ENCODE data around the gene GYS1.

Gene GYS1

GRCh38 chr19:49017666-49018351 is 24.7 kb upstream of the GYS1 start:
- DNase-seq, result peak; percentile 49 to 76 (median 56)

GRCh38 chr19:49017041-49017665 is 24.0 kb upstream of the GYS1 start, which contains the start of gene LHB:
LHB (minus strand) TSS chr19:49017091; CDS start chr19:49017081, 10 bp downstream.
- DNase-seq, result no peak

- no peak for DNase-seq
Measured at GRCh38 chr19:49016067-49016839, 23.1 kb upstream of the GYS1 start.

- DNase-seq, result no peak
Measured at GRCh38 chr19:49014870-49015255, 21.8 kb upstream of the GYS1 start.

DNA sequence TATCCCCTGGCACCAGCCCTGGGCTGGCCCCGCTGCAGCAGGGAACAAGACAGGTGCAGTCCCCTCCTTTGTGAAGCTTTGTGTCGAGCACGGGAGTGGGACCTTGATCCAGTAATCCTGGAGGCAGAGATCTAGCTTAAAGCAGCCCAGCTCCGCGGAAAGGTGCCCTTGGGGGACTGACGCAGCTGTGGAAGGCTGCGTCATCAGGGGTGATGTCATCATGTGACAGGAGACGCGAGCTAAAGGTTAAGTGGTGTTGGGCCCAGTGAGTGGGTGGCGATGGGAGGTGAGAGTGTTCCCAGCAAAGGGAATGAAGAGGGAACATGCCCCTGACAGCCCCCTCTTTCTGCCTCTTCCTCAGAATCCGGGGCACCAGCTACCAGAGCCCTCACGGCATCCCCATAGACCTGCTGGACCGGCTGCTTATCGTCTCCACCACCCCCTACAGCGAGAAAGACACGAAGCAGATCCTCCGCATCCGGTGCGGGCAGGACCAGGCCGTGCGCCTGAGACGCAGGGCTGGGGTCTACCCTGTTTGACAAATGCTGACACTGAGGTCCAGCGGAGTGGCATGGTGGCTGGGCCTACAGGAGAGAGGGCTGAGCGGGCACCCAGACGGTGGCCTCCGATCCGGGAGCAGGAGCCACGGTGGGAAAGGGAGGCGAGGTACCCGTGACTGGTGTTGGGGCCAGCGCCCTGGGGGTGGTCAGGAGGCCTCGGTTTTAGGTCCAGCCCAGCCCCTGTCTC is 21.2 kb upstream of the GYS1 start:
- DNase-seq, result no peak

- DNase-seq, result no peak
Measured at GRCh38 chr19:49011194-49011593, 18.1 kb upstream of the GYS1 start.

- DNase-seq, result no peak
Measured at GRCh38 chr19:49010453-49010852, 17.3 kb upstream of the GYS1 start.

DNA sequence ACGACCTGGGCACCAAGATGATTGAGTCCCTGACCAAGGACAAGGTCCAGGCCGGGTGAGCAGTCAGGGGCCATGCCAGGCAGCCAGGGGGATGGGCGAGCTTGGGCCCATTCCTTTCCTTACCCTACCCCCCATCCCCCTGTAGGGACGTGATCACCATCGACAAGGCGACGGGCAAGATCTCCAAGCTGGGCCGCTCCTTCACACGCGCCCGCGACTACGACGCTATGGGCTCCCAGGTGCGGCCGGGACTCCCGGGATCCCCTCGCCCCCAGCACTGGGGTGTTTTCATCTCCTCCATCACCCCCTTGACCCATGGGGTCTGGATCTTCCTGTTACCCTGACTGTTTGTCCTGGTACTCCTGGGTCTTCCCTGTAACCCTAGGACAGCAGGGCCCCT is 16.7 kb upstream of the GYS1 start:
- DNase-seq, result no peak

GRCh38 chr19:49006905-49007304 is 13.8 kb upstream of the GYS1 start:
- no peak for DNase-seq

DNA sequence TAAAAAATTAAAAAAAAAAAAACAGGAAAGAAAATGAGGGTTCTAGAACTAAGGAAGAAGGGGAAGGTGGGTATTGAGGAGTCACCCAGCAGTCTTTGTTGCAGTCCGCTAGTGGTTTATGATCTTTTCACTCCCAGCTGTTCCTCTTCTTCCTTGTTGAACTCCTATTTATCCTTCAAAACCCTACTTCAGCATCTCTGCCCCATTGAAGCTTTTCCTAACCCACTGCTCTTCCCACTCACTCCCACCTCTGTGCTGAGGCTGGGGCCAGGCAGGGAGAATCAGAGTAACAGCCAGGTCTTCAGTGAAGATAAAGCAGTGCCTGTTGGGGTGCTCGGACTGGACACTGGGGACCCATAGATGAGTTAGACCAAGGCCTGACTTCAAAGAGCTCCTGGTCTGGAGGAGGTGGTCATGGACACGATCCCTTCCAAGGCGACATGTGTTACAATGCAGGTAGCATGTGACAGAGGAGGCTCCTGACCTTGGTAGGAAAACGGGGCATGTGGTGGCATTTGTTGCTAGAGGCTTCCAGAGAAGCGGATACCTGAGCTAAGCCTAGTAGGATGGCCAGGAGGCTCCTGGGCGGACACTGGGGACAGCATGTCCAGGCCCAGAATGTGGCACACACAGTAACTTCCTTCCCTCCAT is 12.0 kb upstream of the GYS1 start:
- DNase-seq, result no peak

DNA sequence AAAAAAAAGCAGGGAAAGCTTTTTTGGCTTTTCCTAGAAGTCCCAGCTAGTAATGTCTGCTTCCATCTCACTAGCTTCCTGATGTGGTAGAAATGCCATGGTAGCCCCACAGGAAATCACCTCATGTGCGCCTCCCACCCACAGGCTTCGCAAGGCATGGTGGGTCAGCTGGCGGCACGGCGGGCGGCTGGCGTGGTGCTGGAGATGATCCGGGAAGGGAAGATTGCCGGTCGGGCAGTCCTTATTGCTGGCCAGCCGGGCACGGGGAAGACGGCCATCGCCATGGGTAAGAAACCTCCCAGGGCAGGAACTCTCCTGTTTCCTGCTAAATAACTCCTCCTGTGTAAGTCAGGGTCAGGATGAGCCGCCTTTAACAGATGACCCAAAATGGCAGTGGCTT is 11.0 kb upstream of the GYS1 start:
- DNase-seq, result no peak

- peak; percentile 65 to 81 (median 75) for DNase-seq
Measured at GRCh38 chr19:48999481-49000325, 6.6 kb upstream of the GYS1 start.

GRCh38 chr19:48997972-48998371 is 4.9 kb upstream of the GYS1 start:
- DNase-seq, result peak; percentile 68 to 79 (median 72)

DNA sequence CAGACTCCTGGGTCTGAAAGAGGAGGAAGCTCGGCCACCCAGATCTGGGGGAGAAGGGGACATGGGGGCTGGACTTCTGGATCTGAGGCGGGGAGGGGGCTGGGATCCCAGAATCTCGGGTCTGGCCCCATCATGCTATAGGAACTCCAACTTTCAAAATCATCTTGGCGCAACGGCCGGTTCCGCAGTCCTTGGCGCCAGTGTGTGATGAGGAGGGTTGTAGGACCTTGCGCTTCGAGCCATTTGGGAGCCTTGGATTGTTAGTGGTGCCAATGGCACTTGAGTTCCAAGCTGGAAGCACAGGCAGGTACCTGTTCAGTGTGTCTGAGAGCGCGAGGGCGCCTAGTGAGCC is 902 bp upstream of the GYS1 start:
- DNase-seq, result no peak

DNA sequence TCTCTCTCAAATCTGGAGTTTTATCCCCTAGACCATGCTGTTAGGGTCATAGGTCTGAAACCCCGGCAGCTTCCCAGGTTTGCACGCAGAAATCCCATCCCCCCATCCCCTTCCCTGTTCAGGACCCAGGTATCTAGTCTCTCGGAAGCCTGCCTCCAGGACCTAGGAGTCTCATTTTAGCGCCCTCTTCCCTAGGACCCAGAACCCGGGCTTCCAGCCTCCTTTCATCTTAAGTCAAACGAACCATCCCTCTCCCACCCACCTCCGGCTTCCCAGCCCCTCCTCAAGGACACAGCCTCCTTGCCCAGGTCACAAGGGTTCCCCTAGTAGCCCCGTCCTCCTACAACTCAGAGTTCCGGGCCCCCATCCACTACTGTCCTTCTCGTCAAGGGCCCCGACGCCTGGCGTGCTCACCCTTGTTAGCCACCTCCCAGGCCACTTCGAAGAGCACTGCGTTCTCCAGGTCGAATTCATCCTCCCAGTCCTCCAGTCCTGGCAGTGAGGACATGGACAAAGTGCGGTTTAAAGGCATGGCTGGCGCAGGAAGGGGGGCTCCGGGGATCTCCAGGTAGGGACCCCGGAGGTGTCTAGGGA is 431 bp downstream of the GYS1 start:
- peak in 2 of 4 experiments; percentile 29 to 36 for DNase-seq

GRCh38 chr19:48991873-48992580 is 1.1 kb downstream of the GYS1 start:
- DNase-seq, result peak; percentile 70 to 86 (median 82)

GRCh38 chr19:48991011-48991609 is 2.0 kb downstream of the GYS1 start:
- no peak for DNase-seq

GRCh38 chr19:48990400-48990799 is 2.7 kb downstream of the GYS1 start:
- DNase-seq, result no peak

GRCh38 chr19:48989701-48990291 is 3.3 kb downstream of the GYS1 start:
- no peak for DNase-seq

- DNase-seq, result no peak
Measured at GRCh38 chr19:48988860-48989259, 4.2 kb downstream of the GYS1 start.
